Activated B cell treated with CpG ODN at 0.5 μM for 24 hours (primary cell): ENCODE data around the gene SH2D5. TPM values are rescaled to one million over a fixed set of nuclear protein-coding genes. Genes with fewer than 3 reads are reported as not detected.

Experiments
- ATAC-seq: fragments of 200-7000 bp; cut with Tn5 transposase; one replicate; pipeline ENCODE4 v1.10.0; 2021; ENCODE audit warnings: low read depth, mild to moderate bottlenecking, moderate library complexity
- CTCF ChIA-PET: fragments of 350-600 bp; sonication (Branson Sonifier 250); formaldehyde crosslinking; loops from one replicate; lab custom pipeline; 2021; ENCODE audit warnings: antibody characterized with exemption; lab: Charles Lee
- POLR2A ChIA-PET: fragments of 350-600 bp; sonication (Branson Sonifier 250); formaldehyde crosslinking; loops from one replicate; lab custom pipeline; 2021; ENCODE audit warnings: antibody characterized with exemption; lab: Charles Lee
- DNase-seq: peaks from one replicate; pipeline ENCODE4 v3.0.0; 2022
- H3K27ac Mint-ChIP-seq: one replicate; pipeline ENCODE4 v1.8.0; 2020; ENCODE audit warnings: mixed read lengths
- H3K27me3 Mint-ChIP-seq: one replicate; pipeline ENCODE4 v1.8.0; 2021; ENCODE audit warnings: mixed read lengths
- H3K36me3 Mint-ChIP-seq: one replicate; pipeline ENCODE4 v1.8.0; 2021; ENCODE audit warnings: low read depth, mixed read lengths
- H3K4me1 Mint-ChIP-seq: one replicate; pipeline ENCODE4 v1.8.0; 2021; ENCODE audit warnings: mixed read lengths
- H3K4me3 Mint-ChIP-seq: one replicate; pipeline ENCODE4 v1.8.0; 2020; ENCODE audit warnings: mild to moderate bottlenecking, mixed read lengths
- H3K9me3 Mint-ChIP-seq: one replicate; pipeline ENCODE4 v1.8.0; 2020; ENCODE audit warnings: mixed read lengths
- intact Hi-C: fragments of 100-400 bp; cut with micrococcal nuclease; formaldehyde crosslinking; loops from one replicate; pipeline ENCODE4 v1.15.1; 2024
- total RNA-seq: library from RNA; stranded (reverse); gene quantifications from 2 replicates; pipeline ENCODE4 v1.2.3, GENCODE V29; 2022
- TF ChIP-seq, protein P1 (sequence below): fragments of 200-600 bp; IDR thresholded peaks from one replicate; pipeline ENCODE4 v1.8.0; 2022; ENCODE audit warnings: antibody characterized with exemption, mild to moderate bottlenecking

The SH2D5 gene
- total RNA-seq, 1 donor from 2014 or later = 0.89 TPM

DNA sequence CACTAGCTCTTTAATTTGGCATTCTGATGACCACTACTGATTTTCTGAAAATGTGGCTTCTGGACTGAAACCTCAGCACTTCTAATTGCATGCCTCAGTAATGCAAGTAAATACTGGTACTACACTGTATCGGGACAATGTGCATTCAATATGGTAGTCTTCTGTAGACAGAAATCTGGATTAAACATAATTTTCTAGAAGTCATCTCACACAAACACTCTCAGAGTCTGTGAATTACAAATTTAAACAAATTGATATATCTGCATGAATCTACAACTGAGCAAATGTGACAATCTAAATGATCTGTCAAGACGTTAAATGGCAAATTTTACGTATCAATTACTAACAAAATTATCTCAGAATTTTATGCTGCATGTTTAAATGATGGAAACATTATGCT is 30.9 kb upstream of the SH2D5 start:
- POLR2A ChIA-PET = no interaction called here
- H3K9me3 Mint-ChIP-seq = no peaks in the 10 kb centered on the region
- H3K4me1 Mint-ChIP-seq = no peaks in the 10 kb centered on the region
- CTCF ChIA-PET = no interaction called here
- H3K36me3 Mint-ChIP-seq = peaks cover 81% of the 10 kb centered on the region
- DNase-seq = no peak
- H3K27me3 Mint-ChIP-seq = no peaks in the 10 kb centered on the region
- no peak overlapping the region for H3K4me3 Mint-ChIP-seq
- no peak for ATAC-seq
- intact Hi-C loops = no loop called here
- TF ChIP-seq, protein P1, sequence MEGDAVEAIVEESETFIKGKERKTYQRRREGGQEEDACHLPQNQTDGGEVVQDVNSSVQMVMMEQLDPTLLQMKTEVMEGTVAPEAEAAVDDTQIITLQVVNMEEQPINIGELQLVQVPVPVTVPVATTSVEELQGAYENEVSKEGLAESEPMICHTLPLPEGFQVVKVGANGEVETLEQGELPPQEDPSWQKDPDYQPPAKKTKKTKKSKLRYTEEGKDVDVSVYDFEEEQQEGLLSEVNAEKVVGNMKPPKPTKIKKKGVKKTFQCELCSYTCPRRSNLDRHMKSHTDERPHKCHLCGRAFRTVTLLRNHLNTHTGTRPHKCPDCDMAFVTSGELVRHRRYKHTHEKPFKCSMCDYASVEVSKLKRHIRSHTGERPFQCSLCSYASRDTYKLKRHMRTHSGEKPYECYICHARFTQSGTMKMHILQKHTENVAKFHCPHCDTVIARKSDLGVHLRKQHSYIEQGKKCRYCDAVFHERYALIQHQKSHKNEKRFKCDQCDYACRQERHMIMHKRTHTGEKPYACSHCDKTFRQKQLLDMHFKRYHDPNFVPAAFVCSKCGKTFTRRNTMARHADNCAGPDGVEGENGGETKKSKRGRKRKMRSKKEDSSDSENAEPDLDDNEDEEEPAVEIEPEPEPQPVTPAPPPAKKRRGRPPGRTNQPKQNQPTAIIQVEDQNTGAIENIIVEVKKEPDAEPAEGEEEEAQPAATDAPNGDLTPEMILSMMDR = no peak
- H3K27ac Mint-ChIP-seq = no peak overlapping the region

DNA sequence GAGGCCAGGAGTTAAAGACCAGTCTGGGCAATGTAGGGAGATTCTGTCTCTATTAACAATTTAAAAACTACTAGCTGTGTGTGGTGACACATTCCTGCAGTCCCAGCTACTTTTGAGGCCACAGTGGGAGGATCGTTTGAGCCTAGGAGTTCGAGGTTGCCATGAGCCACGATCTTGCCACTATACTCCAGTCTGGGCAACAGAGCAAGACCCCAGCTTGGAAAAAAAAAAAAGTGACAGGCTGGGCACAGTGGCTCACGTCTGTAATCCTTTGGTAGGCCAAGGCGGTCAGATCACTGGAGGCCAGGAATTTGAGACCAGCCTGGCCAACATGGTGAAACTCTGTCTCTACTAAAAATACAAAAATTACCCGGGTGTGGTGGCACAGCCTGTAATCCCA is 27.8 kb upstream of the SH2D5 start:
- CTCF ChIA-PET = no interaction called here

DNA sequence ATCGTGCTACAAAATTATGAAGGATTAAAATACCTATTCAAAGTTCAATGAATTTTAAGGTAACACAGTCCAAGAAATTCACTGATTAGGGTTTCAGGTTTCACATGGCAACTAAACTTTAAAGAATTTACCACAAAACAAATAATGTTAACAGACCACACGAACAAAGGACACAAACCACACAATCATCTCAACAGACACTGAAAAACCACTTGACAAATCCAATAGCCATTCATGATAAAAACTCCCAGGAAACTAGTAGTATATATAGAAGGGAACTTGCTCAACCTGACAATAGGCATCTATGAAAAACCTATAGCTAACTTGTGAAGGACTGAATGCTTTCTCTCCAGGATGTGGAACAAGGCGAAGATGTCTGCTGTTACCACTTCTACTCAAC is 21.1 kb upstream of the SH2D5 start:
- POLR2A ChIA-PET = no interaction called here
- DNase-seq (no peak), ATAC-seq (no peak)
- intact Hi-C loops = no loop called here
- Mint-ChIP-seq H3K4me1 (no peaks in the 10 kb centered on the region), H3K4me3 (no peak overlapping the region), H3K27ac (no peak overlapping the region), H3K27me3 (no peaks in the 10 kb centered on the region), H3K9me3 (no peaks in the 10 kb centered on the region), H3K36me3 (peaks cover 61% of the 10 kb centered on the region)
- TF ChIP-seq, protein P1 = no peak
- CTCF ChIA-PET = no interaction called here

More for the DNA sequence above, 27.8 kb upstream of the SH2D5 start:
- no peaks in the 10 kb centered on the region for H3K4me1 Mint-ChIP-seq
- TF ChIP-seq, protein P1 = no peak
- no peaks in the 10 kb centered on the region for H3K27me3 Mint-ChIP-seq
- no peak for DNase-seq
- peaks cover 77% of the 10 kb centered on the region for H3K36me3 Mint-ChIP-seq
- POLR2A ChIA-PET = no interaction called here
- no peak for ATAC-seq
- H3K27ac Mint-ChIP-seq = no peak overlapping the region
- no peak overlapping the region for H3K4me3 Mint-ChIP-seq
- intact Hi-C loops = no loop called here
- no peaks in the 10 kb centered on the region for H3K9me3 Mint-ChIP-seq

DNA sequence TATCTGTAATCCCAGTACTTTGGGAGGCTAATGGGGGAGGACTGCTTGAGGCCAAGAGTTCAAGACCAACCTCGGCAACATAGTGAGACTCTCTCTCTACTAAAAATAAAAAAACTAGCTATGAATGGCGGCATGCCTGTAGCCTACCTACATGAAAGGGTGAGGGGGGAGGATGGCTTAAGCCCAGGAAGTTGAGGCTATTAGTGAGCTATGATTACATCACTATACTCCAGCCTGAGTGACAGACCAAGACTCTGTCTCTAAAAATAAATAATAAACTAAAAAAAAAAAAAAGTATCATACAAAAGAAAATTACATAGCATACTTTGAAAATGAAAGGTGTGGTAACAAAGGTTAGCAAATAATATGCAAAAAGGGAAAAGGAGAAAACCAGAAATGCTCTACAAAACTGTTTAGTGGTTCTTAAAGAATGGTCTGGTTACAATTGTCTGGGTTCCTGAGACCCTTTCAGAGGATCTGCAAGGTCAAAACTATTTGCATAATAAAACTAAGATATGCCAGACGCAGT is 19.0 kb upstream of the SH2D5 start:
- Mint-ChIP-seq H3K4me3 (no peak overlapping the region), H3K4me1 (no peaks in the 10 kb centered on the region), H3K36me3 (peaks cover 66% of the 10 kb centered on the region), H3K27me3 (no peaks in the 10 kb centered on the region), H3K9me3 (no peaks in the 10 kb centered on the region), H3K27ac (no peak overlapping the region)
- no peak for ATAC-seq
- no peak for DNase-seq
- TF ChIP-seq, protein P1 = no peak
- intact Hi-C loops = no loop called here
- POLR2A ChIA-PET = interaction anchor here (0.7 kb wide), 1 partner anchor 616 kb away, joined by 3 read pairs; no protein-coding TSS in a partner anchor
- CTCF ChIA-PET = no interaction called here

DNA sequence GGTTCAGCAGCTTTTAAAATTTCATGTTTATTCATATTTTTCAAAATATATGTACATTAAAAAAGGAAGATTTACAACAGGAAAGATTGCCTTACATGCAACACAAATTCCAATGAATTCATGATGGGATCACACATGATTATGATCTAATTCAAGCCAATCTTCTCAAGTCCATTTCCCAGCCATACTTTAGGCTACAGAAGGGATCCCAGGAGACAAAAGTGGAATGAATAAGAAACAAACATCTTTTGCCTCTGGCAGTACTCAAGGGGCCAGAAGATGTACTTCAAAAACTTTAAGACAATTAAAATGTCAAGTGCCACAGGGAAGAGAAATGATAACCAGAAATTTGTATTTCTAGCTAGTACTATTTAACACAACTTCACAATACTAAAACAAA is 10.2 kb upstream of the SH2D5 start:
- H3K27ac Mint-ChIP-seq = no peak overlapping the region
- H3K36me3 Mint-ChIP-seq = peaks cover 82% of the 10 kb centered on the region
- CTCF ChIA-PET = interaction anchor here (0.7 to 1.0 kb wide), 3 partner anchors 9 to 452 kb away, joined by 3 read pairs; no protein-coding TSS in a partner anchor
- TF ChIP-seq, protein P1 = no peak
- intact Hi-C loops = no loop called here
- no peak overlapping the region for H3K4me3 Mint-ChIP-seq
- no peak for DNase-seq
- no peaks in the 10 kb centered on the region for H3K27me3 Mint-ChIP-seq
- no peaks in the 10 kb centered on the region for H3K9me3 Mint-ChIP-seq
- POLR2A ChIA-PET = no interaction called here
- no peak for ATAC-seq
- H3K4me1 Mint-ChIP-seq = no peaks in the 10 kb centered on the region
